H1 (cell line): Measurements from ENCODE around the gene HOMER1.

Experiments
- ATF3 ChIP-seq: IDR thresholded peaks from 2 replicates; pipeline ENCODE4 v1.6.1; 2011; ENCODE audit warnings: low read depth, mild to moderate bottlenecking, low read length; ENCODE audit not compliant: insufficient read depth
- CTCF ChIP-seq, 3 experiments: IDR thresholded peaks; 1 replicate in 2 of 3; 2 replicates in 1 of 3; pipeline versions ENCODE4 v1.5.1 to v1.6.1; 2011; ENCODE audit warnings: low read length in 3 of 3, mild to moderate bottlenecking in 3 of 3, inconsistent platforms in 2 of 3, low read depth in 1 of 3, moderate library complexity in 1 of 3; ENCODE audit not compliant: insufficient read depth in 1 of 3; ENCODE audit errors: control extremely low read depth in 1 of 3
- POLR2AphosphoS5 ChIP-seq: IDR thresholded peaks from 2 replicates; pipeline ENCODE4 v1.6.1; 2011; ENCODE audit warnings: low read depth, low read length
- SP2 ChIP-seq: IDR thresholded peaks from 2 replicates; pipeline ENCODE4 v1.6.1; 2012; ENCODE audit warnings: mild to moderate bottlenecking, low read length, inconsistent platforms
- SRF ChIP-seq: IDR thresholded peaks from 2 replicates; pipeline ENCODE4 v1.6.1; 2011; ENCODE audit warnings: mild to moderate bottlenecking, low read depth, low read length, moderate library complexity

- TF ChIP-seq SRF (no peak), POLR2AphosphoS5 (no peak), CTCF (IDR thresholded peaks at IDR 0.05; ENCODE audit: control extremely low read depth in 1 of 3, insufficient read depth in 1 of 3, low read depth in 1 of 3, low read length in 3 of 3) (no peak), ATF3 (no peak), SP2 (no peak)
Observed at GRCh38 chr5:79475152-79475466, 38.8 kb downstream of the HOMER1 start.
